Measurements from ENCODE around the gene MYO18B.

- TF ChIP-seq POLR2A (IDR thresholded peaks at IDR 0.05; ENCODE audit: borderline replicate concordance, extremely low read depth, insufficient read depth, insufficient read length) (no peak), CBX3 (IDR thresholded peaks at IDR 0.05; ENCODE audit: low read depth) (no peak), EZH2 (IDR thresholded peaks at IDR 0.05) (no peak), EGR1 (IDR thresholded peaks at IDR 0.05; ENCODE audit: low read depth) (no peak), SIN3A (IDR thresholded peaks at IDR 0.05; ENCODE audit: low read depth) (no peak), POLR2AphosphoS5 (IDR thresholded peaks at IDR 0.05; ENCODE audit: low read depth, low read length) (no peak)
- TF ChIP-seq, protein P1, sequence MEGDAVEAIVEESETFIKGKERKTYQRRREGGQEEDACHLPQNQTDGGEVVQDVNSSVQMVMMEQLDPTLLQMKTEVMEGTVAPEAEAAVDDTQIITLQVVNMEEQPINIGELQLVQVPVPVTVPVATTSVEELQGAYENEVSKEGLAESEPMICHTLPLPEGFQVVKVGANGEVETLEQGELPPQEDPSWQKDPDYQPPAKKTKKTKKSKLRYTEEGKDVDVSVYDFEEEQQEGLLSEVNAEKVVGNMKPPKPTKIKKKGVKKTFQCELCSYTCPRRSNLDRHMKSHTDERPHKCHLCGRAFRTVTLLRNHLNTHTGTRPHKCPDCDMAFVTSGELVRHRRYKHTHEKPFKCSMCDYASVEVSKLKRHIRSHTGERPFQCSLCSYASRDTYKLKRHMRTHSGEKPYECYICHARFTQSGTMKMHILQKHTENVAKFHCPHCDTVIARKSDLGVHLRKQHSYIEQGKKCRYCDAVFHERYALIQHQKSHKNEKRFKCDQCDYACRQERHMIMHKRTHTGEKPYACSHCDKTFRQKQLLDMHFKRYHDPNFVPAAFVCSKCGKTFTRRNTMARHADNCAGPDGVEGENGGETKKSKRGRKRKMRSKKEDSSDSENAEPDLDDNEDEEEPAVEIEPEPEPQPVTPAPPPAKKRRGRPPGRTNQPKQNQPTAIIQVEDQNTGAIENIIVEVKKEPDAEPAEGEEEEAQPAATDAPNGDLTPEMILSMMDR (IDR thresholded peaks at IDR 0.05 in 2 of 3, conservative IDR thresholded peaks at IDR 0.05 in 1 of 3; ENCODE audit: borderline replicate concordance in 1 of 3, insufficient read depth in 1 of 3, low read depth in 2 of 3, low read length in 2 of 3), result no peak
- TF ChIP-seq, protein P2, sequence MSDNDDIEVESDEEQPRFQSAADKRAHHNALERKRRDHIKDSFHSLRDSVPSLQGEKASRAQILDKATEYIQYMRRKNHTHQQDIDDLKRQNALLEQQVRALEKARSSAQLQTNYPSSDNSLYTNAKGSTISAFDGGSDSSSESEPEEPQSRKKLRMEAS (IDR thresholded peaks at IDR 0.05), result no peak
- TF ChIP-seq, protein P3, sequence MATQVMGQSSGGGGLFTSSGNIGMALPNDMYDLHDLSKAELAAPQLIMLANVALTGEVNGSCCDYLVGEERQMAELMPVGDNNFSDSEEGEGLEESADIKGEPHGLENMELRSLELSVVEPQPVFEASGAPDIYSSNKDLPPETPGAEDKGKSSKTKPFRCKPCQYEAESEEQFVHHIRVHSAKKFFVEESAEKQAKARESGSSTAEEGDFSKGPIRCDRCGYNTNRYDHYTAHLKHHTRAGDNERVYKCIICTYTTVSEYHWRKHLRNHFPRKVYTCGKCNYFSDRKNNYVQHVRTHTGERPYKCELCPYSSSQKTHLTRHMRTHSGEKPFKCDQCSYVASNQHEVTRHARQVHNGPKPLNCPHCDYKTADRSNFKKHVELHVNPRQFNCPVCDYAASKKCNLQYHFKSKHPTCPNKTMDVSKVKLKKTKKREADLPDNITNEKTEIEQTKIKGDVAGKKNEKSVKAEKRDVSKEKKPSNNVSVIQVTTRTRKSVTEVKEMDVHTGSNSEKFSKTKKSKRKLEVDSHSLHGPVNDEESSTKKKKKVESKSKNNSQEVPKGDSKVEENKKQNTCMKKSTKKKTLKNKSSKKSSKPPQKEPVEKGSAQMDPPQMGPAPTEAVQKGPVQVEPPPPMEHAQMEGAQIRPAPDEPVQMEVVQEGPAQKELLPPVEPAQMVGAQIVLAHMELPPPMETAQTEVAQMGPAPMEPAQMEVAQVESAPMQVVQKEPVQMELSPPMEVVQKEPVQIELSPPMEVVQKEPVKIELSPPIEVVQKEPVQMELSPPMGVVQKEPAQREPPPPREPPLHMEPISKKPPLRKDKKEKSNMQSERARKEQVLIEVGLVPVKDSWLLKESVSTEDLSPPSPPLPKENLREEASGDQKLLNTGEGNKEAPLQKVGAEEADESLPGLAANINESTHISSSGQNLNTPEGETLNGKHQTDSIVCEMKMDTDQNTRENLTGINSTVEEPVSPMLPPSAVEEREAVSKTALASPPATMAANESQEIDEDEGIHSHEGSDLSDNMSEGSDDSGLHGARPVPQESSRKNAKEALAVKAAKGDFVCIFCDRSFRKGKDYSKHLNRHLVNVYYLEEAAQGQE (IDR thresholded peaks at IDR 0.05; ENCODE audit: low read depth), result no peak
Observed at GRCh38 chr22:25698978-25699377, 43.0 kb upstream of the MYO18B start.
